Stimulated activated CD8-positive, alpha-beta memory T cell treated with anti-CD3 and anti-CD28 coated beads, Interleukin-2, amount 100 ng/mL, for 48 hours (primary cell): ENCODE results near the gene ZDHHC5.

ENCODE experiments used
- DNase-seq, 2 donors: peaks; one replicate each; pipeline ENCODE4 v3.0.0-alpha.2; 2020; ENCODE audit warnings: low read depth in 2 of 2

Gene ZDHHC5

DNA sequence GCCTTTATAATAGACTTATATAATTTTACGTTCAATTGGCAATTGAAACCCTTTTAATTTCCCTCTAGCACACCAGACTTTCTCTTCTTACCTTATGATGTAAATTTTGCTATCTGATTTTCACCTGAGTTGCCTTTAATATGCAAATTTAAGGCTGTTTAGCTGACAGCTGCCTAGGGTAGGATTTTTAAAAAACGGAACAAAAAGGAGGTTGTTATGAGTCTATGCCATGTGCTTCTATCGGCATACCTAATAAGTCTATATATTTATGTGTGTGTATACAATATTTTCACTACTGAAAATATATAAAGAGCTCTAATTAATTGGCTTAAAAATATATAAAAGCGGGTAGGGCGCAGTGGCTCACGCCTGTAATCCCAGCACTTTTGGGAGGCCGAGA lies 61.6 kb downstream of the ZDHHC5 start:
- no peak for DNase-seq

DNA sequence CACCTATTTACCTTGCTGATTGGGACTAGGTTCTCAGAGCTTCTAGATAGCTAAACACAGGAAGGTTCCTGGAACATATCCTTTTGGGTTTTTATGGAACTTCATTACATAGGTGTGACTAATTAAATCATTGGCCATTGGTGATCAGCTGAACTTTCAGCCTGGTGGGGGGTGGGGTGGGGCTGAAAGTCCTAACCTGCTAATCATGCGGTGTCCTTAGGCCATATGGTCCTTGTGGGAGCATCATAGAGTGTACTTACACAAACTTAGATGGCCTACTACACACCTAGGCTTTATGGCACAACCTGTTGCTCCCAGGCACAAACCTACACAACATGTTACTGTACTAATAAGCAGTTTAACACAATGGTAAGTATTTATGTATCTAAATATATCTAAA lies 64.7 kb downstream of the ZDHHC5 start:
- no peak for DNase-seq

DNA sequence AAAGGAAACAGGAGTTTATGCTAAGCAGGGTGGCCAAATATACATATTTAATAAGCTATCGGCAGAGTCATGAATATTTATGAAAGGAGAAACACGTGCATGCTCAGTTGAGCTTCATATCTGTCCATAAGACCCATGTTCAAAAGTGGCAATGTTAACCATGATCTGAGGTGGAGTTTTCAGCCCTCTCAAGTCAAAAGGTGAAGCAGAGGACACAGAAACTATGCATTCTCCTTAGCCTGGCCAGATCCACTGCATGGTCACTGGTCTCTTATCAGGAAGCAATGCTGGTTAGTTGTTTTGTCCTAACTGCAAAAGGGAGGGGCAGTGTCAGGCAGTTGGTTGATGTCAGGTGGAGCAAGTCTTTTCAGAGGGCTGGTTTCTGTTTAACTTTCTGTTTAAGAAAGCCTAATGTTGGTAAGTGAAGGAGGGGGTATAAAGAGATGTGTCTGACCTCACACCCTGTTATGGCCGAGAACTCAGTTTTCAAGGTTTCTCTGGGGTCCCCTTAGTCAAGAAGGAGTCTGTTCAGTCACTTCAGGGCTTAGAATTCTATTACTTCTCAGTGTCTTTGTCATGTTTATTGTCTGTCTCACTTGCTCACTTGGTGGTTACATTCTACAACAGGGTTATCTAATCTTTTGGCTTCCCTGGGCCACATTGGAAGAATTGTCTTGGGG lies 67.8 kb downstream of the ZDHHC5 start:
- no peak for DNase-seq

DNA sequence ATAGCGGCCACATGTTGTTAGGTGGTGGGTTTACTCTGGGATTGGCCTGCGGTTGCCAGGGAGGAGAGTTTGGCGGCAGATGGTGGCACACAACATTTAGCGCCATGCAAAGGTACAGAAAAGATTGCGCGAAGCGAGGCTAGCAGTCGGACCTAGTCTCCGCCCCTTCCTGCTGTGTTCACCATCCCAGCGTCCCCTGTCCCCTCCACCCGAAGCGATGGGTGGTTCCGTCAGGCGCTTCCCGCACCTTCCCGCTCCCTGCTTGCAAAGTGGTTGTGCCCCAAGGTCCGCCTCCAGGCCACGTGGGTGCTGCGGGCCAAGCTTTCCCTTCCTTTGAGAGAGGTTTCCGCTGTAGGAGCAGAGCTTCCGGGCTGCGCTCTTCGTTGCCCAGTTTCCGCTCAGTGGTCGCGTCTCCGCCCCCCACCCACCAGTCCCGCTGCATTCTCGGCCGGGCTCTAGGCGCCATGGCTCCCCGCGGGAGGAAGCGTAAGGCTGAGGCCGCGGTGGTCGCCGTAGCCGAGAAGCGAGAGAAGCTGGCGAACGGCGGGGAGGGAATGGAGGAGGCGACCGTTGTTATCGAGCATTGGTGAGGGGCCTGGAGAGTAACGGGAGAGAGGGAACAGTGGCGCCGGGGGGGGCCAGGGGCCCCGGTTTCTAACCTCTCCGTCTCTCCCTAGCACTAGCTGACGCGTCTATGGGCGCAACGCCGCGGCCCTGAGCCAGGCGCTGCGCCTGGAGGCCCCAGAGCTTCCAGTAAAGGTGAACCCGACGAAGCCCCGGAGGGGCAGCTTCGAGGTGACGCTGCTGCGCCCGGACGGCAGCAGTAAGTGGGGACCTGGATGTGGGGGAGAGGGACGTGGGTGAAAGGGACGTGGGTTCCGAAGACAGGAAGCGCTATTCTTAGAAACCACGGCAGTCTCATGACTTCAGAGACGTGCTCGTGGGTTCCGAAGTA lies 73.5 kb downstream of the ZDHHC5 start, which contains the start of gene SELENOH:
TSS of gene SELENOH (plus strand) at position 360 of the 955 bp plus-strand sequence. CDS start at position 465, 105 bp downstream.
- peak; percentile 89 to 94 for DNase-seq

DNA sequence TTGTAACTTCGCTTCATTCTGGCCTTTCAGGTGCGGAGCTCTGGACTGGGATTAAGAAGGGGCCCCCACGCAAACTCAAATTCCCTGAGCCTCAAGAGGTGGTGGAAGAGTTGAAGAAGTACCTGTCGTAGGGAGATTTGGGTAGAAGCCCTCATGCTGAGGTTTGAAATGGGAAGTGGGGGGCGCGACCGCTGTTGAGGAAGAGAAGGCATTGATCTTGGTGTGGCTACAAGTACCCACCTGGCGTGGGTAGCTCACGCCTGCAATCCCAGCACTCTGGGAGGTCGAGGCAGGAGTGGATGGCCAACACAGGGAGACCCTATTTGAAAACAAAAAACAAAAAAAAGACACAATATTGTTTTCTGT lies 74.2 kb downstream of the ZDHHC5 start:
- DNase-seq: no peak

DNA sequence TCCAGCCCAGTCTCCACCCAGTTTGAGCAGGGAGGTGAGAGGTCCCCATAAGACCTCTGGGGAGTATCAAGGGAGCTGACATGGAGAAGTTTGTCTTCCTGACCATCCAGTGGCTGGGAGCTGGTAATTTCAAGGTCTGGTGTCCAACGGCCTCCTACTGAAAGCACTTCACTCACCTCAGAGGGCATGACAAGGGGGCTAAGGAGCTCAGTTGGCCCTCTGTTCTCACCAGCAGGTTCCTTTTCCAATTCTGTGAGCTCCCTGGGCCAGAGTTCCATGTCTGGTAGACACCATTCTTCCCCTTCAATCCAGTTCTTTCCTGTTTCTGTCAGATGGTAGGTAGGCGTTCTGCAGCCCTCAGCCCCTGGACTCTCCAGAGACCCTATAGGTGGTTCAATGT lies 76.4 kb downstream of the ZDHHC5 start:
- no peak for DNase-seq

DNA sequence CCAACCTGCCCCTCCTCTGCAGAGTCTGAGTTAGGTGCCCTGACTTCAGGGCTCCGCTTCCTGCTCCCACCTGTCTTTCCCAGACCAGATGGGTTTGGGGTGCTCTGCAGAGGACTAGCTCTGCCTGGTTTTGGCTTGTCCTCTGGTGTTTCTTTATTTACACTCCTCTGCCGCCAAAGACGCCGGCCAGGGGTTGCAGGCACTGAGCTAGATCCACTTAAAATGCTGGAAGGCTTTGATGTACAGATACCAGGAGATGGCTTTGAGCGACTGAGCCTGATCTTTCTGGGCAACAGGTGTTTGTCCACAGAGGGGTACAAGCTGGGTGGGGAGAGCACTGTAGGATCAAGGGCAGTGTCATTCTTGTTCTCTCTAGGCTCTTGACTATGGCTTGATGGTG lies 77.3 kb downstream of the ZDHHC5 start:
- no peak for DNase-seq

DNA sequence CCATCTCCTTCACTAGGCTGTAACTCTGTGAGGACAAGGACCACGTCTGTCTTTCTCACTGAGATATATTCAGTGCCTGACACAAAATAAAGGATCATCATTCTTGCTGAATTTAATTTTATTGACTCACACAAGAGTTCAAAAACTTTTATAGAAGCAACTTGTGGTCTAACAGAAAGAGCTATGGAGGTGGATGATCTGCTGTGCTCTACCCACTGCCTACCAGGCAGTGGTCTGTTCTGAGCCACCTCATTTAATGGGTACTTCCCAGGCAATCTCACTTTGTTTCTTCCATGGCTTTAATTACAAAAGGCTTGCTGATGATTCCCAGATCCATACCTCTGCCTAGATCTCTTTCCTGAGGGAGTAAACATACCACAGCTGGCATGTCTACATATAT lies 79.0 kb downstream of the ZDHHC5 start:
- DNase-seq: no peak
